CD4-positive, alpha-beta T cell treated with Interleukin-4 for 1 hour (primary cell): Measurements from ENCODE around the gene CREG2.

Experiments
- DNase-seq, 2 donors: peaks; one replicate each; pipeline ENCODE4 v3.0.0-alpha.2; 2020 to 2022

The CREG2 gene, protein sequence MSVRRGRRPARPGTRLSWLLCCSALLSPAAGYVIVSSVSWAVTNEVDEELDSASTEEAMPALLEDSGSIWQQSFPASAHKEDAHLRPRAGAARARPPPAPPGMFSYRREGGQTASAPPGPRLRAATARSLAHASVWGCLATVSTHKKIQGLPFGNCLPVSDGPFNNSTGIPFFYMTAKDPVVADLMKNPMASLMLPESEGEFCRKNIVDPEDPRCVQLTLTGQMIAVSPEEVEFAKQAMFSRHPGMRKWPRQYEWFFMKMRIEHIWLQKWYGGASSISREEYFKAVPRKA

GRCh38 chr2:101387151-101387834 lies at the start of gene CREG2:
Gene CREG2, minus strand, starts transcription at chr2:101387503. Its CDS starts 46 bp downstream, at chr2:101387457.
- peak; percentile 39 to 57 for DNase-seq

- no peak for DNase-seq
Observed at GRCh38 chr2:101435001-101435862, 47.9 kb upstream of the CREG2 start.

GRCh38 chr2:101433465-101433864 lies 46.2 kb upstream of the CREG2 start:
- no peak for DNase-seq

DNA sequence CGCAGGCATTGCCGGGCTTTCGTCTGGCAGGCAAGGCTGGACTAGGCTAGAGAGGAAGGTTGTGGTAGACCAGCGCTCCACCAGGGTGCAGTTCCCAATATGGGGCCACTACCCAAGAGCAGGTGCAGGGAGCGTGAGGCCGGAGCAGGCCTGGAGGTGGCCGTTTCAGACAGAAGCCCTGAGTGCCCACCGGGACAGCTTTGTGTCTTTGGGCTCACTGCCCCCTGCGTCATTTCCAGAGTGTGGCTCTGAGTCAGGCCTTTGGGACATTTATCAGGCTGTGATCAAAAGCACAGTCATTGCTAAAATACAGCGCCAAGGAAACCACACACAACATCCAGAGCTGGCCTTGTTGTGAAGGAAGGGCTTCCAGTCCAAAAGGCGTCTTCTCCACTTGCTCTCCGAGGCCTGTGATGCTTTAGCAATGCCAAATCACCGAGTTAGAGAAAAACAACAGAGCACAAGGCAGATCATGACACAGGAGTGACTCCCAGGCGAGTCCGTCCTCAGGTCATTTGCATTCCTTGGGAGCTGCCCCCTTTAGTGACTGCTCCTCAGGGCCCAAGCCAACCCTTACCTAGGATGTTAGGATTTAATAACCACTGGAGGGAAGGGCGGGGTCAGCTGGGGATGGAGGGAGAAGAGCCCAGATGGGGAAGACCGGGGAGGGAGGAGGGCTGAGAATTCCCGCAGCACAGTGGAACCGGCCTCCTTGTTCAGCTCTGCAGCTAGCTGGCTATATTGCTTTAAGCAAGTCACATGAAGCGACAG lies 45.3 kb upstream of the CREG2 start:
- DNase-seq, result no peak

- DNase-seq, result no peak
Observed at GRCh38 chr2:101431486-101431885, 44.2 kb upstream of the CREG2 start.

GRCh38 chr2:101430156-101430555 lies 42.9 kb upstream of the CREG2 start:
- no peak for DNase-seq

DNA sequence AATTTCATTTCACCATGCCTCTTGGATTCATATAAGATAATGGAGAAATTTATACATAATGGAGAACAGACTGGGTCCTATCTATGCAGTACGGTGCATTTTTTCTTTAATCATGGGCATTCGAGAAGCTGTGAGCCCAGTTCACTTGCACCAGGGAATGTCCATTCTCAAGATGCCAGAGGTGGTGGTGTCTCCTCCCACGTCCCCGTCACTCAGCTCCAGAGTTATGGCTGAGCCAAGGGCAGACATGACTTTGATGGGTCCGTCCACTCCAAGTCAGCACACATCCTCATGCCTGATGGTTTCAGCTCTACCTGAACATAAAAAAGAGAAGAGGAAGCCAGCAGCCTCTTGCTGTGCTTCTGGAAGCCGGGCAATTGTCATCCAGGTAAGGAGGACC lies 42.1 kb upstream of the CREG2 start:
- DNase-seq, result no peak

- no peak for DNase-seq
Observed at GRCh38 chr2:101428422-101429176, 41.3 kb upstream of the CREG2 start.

GRCh38 chr2:101427743-101428142 lies 40.4 kb upstream of the CREG2 start:
- no peak for DNase-seq

DNA sequence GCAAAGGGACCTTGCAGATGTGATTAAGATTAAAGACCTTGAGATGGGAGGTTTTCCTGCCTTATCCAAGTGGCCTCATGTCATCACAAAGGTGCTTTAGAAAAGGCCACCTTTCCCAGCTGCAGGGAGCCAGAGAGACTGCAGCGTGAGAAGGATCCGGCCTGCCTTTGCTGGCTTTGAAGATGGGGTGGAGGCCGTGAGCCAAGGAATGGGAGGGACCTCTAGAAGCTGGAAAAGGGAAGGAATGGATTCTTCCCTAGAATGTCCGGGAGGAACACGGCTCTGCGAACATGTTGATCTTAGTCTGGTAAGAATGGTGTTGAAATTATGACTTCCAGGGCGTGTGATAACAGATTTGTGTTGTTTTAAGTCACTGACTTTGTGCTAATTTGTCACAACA lies 39.9 kb upstream of the CREG2 start:
- no peak for DNase-seq

DNA sequence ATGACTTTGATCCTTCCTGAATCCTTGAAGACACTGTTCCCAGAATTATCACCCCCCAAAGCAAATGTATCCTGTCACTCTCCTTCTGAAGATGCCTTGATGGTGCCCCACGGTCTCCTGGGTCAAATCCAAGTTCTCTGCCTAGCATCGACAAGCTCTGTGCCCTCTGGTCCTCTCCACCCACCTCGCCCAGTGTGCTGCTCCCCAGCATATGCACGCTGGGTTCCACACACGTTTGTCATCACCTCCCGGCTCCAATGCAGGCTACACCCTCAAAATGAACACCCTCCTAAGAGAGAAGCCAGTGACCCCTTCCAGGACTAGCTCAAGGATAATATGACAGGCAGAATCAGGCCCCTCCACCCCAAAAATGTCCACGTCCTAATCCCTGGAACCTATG lies 39.5 kb upstream of the CREG2 start:
- no peak for DNase-seq

DNA sequence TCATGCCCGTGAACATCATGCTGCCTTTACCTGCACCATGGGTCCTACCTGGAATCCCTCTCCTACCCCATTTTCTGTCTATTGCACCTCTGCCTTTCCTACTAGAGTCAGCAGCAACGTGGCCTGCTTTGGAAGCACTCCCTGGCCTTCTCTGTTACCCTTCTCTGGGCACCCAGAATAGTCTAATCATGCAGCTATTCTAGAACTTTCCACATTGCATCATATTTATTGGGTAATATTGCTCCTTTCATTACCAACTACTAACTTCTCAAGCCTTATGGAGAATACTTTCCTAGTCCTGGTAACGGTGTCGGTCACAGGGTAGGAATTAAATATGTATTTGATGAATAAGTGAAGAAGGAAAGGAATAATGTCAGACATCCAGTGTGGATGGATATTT lies 33.3 kb upstream of the CREG2 start:
- no peak for DNase-seq

DNA sequence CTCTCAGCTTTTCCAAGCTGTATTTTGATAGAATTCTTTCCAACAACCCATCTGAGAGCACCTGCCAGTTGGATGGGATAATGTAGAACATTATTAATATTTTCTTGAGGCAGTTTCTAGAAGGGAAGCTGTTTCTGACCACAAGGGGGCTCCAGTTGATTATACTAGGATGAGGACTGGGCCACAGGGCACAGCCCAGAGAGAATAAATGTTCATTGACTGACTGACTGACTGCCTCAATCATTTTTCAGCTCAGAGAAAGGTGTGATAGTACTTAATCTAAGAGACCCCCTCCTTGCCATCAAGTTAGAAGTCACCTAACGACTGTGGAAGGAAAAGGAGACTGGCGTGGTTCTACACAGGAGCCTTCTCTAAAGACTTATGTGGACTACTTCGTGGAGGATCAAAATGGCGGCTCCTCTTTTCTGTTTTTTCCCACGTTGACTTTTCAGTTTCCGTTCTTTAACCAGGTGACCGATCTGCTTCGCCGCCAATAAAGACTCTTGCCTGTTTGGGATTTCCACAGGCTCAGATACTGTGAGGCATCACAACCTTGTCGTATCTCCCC lies 31.9 kb upstream of the CREG2 start:
- DNase-seq, result peak; percentile 66 to 74

DNA sequence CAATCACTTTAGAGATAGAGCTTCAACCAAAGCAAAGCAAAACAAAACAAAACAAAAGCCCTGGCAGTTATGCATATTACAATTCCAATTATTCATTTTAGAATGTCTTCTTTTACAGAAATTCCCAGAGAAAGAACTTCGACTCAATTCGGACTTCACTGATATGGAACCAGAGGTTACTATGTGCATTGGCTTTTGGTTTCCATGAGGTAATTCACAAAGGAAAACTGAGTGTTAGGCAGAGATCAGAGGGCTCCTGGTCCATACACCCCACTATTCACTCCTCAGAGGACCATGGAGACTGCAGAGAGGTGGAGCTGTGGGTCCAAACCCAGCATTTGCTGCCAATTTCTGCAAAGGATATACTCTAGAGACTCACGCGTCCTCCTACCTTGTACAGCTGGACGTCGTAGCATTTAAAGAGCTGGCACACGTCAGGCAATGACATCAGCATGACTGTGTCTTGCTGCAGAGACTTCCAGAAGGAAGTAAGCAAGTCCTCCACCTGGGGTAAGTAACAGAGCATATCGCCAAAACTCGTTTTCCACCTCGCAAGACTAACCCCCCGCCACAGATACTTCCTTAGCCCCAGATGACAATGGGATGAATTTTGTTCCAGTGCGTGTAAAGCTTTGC lies 31.3 kb upstream of the CREG2 start:
- no peak for DNase-seq

DNA sequence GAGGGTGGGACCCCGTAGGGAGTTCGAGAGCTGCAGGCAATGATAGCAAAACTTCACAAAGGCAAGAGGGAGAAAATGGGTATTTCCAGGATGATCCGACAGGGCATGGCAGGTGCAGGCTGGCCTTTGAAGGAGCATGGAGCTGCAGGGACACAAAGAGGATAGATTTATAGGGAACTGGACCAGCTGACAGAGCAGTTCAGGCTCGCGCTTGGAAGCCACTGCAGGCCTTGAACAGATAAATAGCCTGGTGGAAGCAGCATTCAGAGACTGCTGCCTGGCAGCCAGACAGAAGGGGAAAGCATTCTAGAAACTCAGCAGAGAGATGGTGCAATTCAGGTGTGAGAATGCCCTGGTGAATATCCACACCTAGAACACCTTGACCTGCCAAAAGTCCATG lies 29.3 kb upstream of the CREG2 start:
- no peak for DNase-seq

DNA sequence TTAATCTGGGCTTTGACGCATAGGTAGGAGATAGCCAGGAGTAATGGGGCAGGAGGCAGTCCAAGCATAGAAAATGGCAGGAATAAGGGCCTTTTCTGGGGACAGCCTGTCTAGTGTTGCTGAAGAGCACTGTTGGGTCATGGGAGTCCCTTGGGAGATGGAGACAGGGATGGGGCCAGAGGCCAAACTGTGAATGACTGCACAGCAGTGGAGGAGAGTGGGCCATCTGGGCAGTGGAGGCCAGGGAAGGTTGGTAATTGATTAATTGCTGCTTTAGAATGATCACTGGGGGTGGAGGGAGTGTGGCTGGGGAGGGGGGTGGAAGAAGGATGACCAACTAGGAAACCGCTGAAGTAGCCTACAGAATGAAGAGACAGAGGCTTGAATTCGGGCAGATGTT lies 28.6 kb upstream of the CREG2 start:
- no peak for DNase-seq

DNA sequence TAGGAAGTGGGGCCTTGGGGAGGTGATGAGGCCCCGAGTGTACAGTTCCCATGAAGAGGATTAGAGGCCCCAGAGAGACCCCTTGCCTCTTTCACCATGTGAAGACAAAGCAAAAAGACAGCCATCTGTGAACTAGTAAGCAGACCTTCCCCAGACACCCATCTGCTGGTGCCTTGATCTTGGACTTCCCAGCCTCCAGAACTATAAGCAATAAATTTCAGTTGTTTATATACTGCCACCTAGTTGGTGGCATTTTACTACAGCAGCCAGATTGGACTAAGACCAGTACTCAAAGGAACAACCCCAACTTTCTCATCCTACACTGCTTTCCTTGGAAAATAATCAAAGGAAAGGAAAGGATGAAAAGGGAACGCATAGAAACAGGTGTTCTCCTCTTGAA lies 27.9 kb upstream of the CREG2 start:
- no peak for DNase-seq

DNA sequence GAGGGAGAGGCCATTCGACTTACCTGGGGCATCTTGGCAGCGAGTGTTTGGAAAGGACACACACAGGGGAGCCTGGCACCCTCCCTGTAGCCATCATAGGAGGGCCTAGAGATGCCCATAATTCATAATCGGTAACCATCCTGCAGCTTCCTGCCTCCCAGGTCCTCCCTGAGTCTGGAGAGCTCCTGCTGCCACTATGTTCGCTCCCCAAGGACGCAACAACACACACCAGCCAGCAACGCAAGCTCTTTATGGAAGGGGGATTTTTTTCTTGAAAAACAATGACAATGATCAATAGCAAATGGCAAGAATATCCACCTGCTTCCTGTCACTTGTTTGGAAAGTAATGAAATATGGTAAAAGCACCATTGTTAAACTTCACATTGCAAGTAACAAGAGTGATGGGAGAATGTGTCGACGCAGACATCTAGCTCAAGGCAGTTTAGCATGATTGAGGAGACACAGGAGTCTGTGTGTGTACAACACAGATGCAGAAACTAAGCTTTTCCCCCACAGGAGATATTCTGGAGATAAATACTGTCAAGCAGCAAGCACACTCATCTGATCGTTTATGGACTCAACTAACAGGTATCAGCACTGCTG lies 24.9 kb upstream of the CREG2 start:
- no peak for DNase-seq

DNA sequence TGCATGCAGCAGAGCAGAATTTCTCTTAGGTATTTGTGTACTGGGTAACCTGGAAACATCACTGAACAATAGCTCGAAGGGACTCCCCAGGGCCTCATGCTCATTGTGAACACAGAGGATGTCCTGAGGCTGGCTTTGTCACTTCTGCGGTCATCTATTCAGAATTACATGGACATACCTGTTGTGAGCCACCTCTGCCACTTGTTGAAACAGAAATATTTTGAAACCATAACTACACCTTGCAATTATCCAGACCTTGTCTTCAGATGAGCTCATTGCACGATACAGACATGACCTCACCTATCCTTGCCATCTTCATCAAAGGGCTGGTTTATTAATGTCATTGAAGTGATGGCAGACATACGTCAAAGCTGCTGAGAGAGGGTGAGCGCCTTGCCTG lies 23.4 kb upstream of the CREG2 start:
- DNase-seq, result no peak

- DNase-seq, result no peak
Observed at GRCh38 chr2:101410114-101410513, 22.8 kb upstream of the CREG2 start.

GRCh38 chr2:101409699-101410098 lies 22.4 kb upstream of the CREG2 start:
- no peak for DNase-seq
